GM12878 (cell line): ENCODE results near the gene MAPK1. TPM values are rescaled to one million over a fixed set of nuclear protein-coding genes. Genes with fewer than 3 reads are reported as not detected.

Experiments used
- ATAC-seq: fragments of 200-7000 bp; cut with Tn5 transposase; 3 replicates; pipeline ENCODE4 v1.9.1; 2020; ENCODE audit warnings: mild to moderate bottlenecking, moderate library complexity
- BruUV-seq: library from RNA; stranded (reverse); fragments of 400-500 nt; replicated peaks from 2 replicates; lab custom pipeline; 2021; lab: Mats Ljungman, UMichigan
- CTCF ChIA-PET: fragments of 300-600 bp; sonication (Branson Sonifier 250); formaldehyde crosslinking; extraction: SDS; loops from one replicate; lab custom pipeline; 2021; ENCODE audit warnings: inconsistent platforms; lab: Yijun Ruan, JAX
- POLR2A ChIA-PET: fragments of 350-600 bp; formaldehyde crosslinking; extraction: SDS; loops from one replicate; lab custom pipeline; 2021; ENCODE audit warnings: inconsistent platforms; lab: Charles Lee
- RAD21 ChIA-PET: fragments of 300-600 bp; sonication (Branson Sonifier 250); formaldehyde crosslinking; loops from one replicate; lab custom pipeline; 2023; ENCODE audit warnings: antibody characterized with exemption; ENCODE audit not compliant: unreplicated experiment; lab: Charles Lee
- SMC1A ChIA-PET: fragments of 300-600 bp; sonication (Branson Sonifier 250); formaldehyde crosslinking; loops from one replicate; lab custom pipeline; 2023; ENCODE audit not compliant: unreplicated experiment, uncharacterized antibody; lab: Charles Lee
- DNase-seq: peaks from one replicate; pipeline ENCODE4 v3.0.0-alpha.2; 2011; ENCODE audit warnings: low read depth, low spot score
- FAIRE-seq: peaks from 3 replicates; lab custom pipeline; 2011; peaks lifted over from hg19 to GRCh38; lab: Jason Lieb, UNC
- H2AFZ ChIP-seq: 2 replicates; pipeline ENCODE4 v1.6.0; 2011; ENCODE audit warnings: low read depth, low read length, control low read depth; ENCODE audit not compliant: control insufficient read depth
- H3K27ac ChIP-seq: 2 replicates; pipeline ENCODE4 v1.5.1; 2011; ENCODE audit warnings: control low read depth; ENCODE audit not compliant: control insufficient read depth, insufficient read depth
- H3K27me3 ChIP-seq, 2 experiments: replicated peaks in 1 of 2; 2 replicates each; pipeline versions ENCODE4 v1.6.0 to v1.6.1; 2011; ENCODE audit warnings: low read length in 1 of 2; ENCODE audit not compliant: control insufficient read depth in 2 of 2, insufficient read depth in 2 of 2
- H3K36me3 ChIP-seq, 2 experiments: 2 replicates each; pipeline ENCODE4 v1.5.1; 2011; ENCODE audit warnings: low read length in 1 of 2; ENCODE audit not compliant: control insufficient read depth in 2 of 2, insufficient read depth in 2 of 2
- H3K4me1 ChIP-seq: 2 replicates; pipeline ENCODE4 v1.6.1; 2011; ENCODE audit warnings: mild to moderate bottlenecking, low read length, moderate library complexity, mixed read lengths; ENCODE audit not compliant: control insufficient read depth, insufficient read depth
- H3K4me2 ChIP-seq: 2 replicates; pipeline ENCODE4 v1.6.0; 2011; ENCODE audit warnings: control low read depth; ENCODE audit not compliant: control insufficient read depth, insufficient read depth
- H3K4me3 ChIP-seq: fragments of 200-600 bp; sonication (generic); 2 replicates; pipeline ENCODE4 v1.5.1; 2016
- H3K79me2 ChIP-seq: 2 replicates; pipeline ENCODE4 v1.6.0; 2011; ENCODE audit warnings: low read length; ENCODE audit not compliant: control insufficient read depth, insufficient read depth
- H3K9ac ChIP-seq: 2 replicates; pipeline ENCODE4 v1.8.0; 2011; ENCODE audit warnings: low read length, control low read depth, mixed read lengths; ENCODE audit not compliant: control insufficient read depth, insufficient read depth
- H3K9me3 ChIP-seq: replicated peaks from 3 replicates; pipeline ENCODE4 v1.5.1; 2011; ENCODE audit warnings: mild to moderate bottlenecking, low read length; ENCODE audit not compliant: control insufficient read depth, insufficient read depth
- H4K20me1 ChIP-seq: 2 replicates; pipeline ENCODE4 v1.6.0; 2011; ENCODE audit not compliant: control insufficient read depth, insufficient read depth
- CHD1 ChIP-seq: IDR thresholded peaks from 2 replicates; pipeline ENCODE4 v1.6.1; 2012; ENCODE audit warnings: low read depth, low read length, improper control_type of control experiment
- FOS ChIP-seq: IDR thresholded peaks from 3 replicates; pipeline ENCODE4 v1.6.1; 2011; ENCODE audit warnings: borderline replicate concordance; ENCODE audit not compliant: insufficient read length; ENCODE audit errors: extremely low read depth
- NRF1 ChIP-seq: conservative IDR thresholded peaks from 2 replicates; pipeline ENCODE4 v1.6.1; 2011; ENCODE audit warnings: mild to moderate bottlenecking, low read depth, low read length, improper control_type of control experiment
- RBBP5 ChIP-seq: fragments of 200-600 bp; sonication (generic); conservative IDR thresholded peaks from 2 replicates; pipeline ENCODE4 v1.6.1; 2016
- RUNX3 ChIP-seq: IDR thresholded peaks from 2 replicates; pipeline ENCODE4 v1.6.1; 2012; ENCODE audit warnings: low read length, inconsistent platforms
- SMC3 ChIP-seq: IDR thresholded peaks from 2 replicates; pipeline ENCODE4 v1.6.1; 2011; ENCODE audit warnings: low read length, improper control_type of control experiment, borderline replicate concordance
- YY1 ChIP-seq: IDR thresholded peaks from 2 replicates; pipeline ENCODE4 v1.6.1; 2011; ENCODE audit warnings: low read depth, mild to moderate bottlenecking, low read length
- WGBS: methylation state at CpG from one replicate; pipeline ENCODE4 v1.1.6; 2016; ENCODE audit warnings: low lambda C conversion rate; ENCODE audit not compliant: insufficient replicate concordance, insufficient coverage; ENCODE audit errors: missing lambda C conversion rate; 5-methylcytosine and 5-hydroxymethylcytosine counted together
- in situ Hi-C: fragments of 300-500 bp; cut with MboI; formaldehyde crosslinking; loops from 9 replicates; pipeline ENCODE4 v1.14.3; 2018; ENCODE audit warnings: mixed read lengths
- intact Hi-C: fragments of 100-400 bp; cut with micrococcal nuclease; formaldehyde crosslinking; loops from one replicate; pipeline ENCODE4 v1.14.2; 2022; ENCODE audit not compliant: unreplicated experiment
- polyA plus RNA-seq, 11 experiments: library from polyadenylated mRNA; depleted of rRNA in 4 of 11; unstranded in 6 of 11; stranded (reverse) in 5 of 11; fragments of >200 nt; fragmentation: Nextera tagmentation in 4 of 11; fragmentation: Illumina TruSeq in 1 of 11; extraction: Ambion mirVana in 4 of 11; extraction: Trizol in 1 of 11; gene quantifications; 1 replicate in 1 of 11; 2 replicates in 10 of 11; pipeline versions ENCODE4 v1.2.1 to v1.2.3, GENCODE V29; 2011 to 2016; ENCODE audit warnings: inconsistent platforms in 2 of 11, missing spikeins in 2 of 11, low read depth in 1 of 11
- total RNA-seq, 4 experiments: library from RNA; depleted of rRNA in 3 of 4; stranded (reverse); fragments of >200 nt in 3 of 4; fragmentation: Illumina TruSeq in 1 of 4; extraction: Trizol in 1 of 4; gene quantifications; 2 replicates each; pipeline versions ENCODE4 v1.2.1 to v1.2.3, GENCODE V29; 2013 to 2021
- TF ChIP-seq, protein P1 (sequence below): IDR thresholded peaks from 2 replicates; pipeline ENCODE4 v1.6.1; 2011; ENCODE audit warnings: borderline replicate concordance, low read depth, mild to moderate bottlenecking, moderate library complexity, mixed read lengths, low read length; ENCODE audit not compliant: insufficient read depth; ENCODE audit errors: extremely low read length
- TF ChIP-seq, protein P2 (sequence below): fragments of 450-650 bp; IDR thresholded peaks from 2 replicates; pipeline ENCODE4 v1.6.1; 2018; ENCODE audit warnings: mild to moderate bottlenecking, low read depth, moderate library complexity; ENCODE audit not compliant: partially characterized antibody
- TF ChIP-seq, protein P3 (sequence below): IDR thresholded peaks from 2 replicates; pipeline ENCODE4 v1.6.1; 2012; ENCODE audit warnings: low read depth, low read length, improper control_type of control experiment
- TF ChIP-seq, protein P4 (sequence below): fragments of 450-650 bp; IDR thresholded peaks from 2 replicates; pipeline ENCODE4 v1.6.1; 2017; ENCODE audit warnings: low read depth, mild to moderate bottlenecking, moderate library complexity

The MAPK1 gene
- total and polyA plus RNA-seq, 10 of the 15 experiments (the other 5 are each of a cell fraction or from before 2014, with no cell fraction given), result 7.0 to 123 (median 58.4) TPM

DNA sequence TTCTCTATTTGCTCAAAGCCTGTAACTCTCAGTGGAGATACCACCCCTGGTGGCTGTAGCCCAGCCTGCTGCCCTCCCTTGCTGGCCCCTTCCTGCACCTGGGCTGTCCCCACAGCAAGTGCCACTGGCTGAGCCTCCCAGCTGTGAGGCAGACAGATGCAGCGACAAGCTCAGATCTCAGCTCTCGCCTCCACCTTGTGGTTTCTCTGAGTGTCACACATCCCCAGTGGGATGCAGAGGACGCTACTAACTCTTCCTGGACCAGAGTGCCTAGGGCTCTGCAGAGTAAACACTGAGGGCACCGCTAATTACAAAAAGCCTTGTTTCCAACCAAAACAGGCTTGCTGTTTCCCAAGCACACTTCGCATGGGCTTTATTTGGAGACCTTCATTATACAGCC lies 140.8 kb downstream of the MAPK1 start (continued):
- TF ChIP-seq, protein P1, sequence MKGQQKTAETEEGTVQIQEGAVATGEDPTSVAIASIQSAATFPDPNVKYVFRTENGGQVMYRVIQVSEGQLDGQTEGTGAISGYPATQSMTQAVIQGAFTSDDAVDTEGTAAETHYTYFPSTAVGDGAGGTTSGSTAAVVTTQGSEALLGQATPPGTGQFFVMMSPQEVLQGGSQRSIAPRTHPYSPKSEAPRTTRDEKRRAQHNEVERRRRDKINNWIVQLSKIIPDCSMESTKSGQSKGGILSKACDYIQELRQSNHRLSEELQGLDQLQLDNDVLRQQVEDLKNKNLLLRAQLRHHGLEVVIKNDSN, result no peak
- TF ChIP-seq YY1 (no peak), NRF1 (no peak), SMC3 (peak; percentile 31; the same call in 1 of the 2 replicates), RBBP5 (no peak)
- TF ChIP-seq, protein P2, sequence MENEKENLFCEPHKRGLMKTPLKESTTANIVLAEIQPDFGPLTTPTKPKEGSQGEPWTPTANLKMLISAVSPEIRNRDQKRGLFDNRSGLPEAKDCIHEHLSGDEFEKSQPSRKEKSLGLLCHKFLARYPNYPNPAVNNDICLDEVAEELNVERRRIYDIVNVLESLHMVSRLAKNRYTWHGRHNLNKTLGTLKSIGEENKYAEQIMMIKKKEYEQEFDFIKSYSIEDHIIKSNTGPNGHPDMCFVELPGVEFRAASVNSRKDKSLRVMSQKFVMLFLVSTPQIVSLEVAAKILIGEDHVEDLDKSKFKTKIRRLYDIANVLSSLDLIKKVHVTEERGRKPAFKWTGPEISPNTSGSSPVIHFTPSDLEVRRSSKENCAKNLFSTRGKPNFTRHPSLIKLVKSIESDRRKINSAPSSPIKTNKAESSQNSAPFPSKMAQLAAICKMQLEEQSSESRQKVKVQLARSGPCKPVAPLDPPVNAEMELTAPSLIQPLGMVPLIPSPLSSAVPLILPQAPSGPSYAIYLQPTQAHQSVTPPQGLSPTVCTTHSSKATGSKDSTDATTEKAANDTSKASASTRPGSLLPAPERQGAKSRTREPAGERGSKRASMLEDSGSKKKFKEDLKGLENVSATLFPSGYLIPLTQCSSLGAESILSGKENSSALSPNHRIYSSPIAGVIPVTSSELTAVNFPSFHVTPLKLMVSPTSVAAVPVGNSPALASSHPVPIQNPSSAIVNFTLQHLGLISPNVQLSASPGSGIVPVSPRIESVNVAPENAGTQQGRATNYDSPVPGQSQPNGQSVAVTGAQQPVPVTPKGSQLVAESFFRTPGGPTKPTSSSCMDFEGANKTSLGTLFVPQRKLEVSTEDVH, result no peak
- TF ChIP-seq, all 136 proteins: peak for 5

DNA sequence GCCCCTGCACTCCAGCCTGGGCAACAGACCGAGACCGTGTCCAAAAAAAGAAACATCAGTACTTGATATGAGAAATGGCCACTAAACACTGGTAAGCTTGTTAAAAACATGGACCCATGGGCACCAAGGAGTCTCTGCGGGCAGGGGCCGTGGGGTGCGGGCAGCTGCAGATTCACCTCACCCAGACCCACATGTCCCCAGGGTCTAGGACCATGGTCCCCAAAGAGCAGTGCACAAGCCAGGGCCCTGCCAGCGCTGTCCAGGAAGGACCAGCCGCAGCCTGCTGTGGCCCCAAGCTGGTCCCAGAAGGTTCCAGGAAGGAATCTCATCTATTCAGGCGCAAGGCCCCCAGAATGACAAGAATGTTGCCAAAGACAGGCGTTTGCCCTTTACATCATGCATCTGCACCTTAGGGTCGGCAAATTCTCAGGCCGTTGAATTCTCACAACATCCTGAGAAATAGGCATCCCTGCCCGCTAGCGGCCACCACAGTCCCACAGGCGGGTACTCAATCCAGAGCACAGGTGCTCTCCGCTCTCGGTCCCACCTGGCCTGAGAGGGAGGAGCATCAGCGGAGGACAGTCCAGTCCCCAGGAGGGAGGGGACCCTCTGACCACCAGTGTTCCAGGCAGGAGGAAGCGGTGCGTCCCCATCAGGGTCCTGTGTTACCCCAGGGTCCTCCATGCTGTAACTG lies 141.3 kb downstream of the MAPK1 start:
- H4K20me1 ChIP-seq, result no peaks in the 10 kb centered on the region
- no peak overlapping the region for H2AFZ ChIP-seq
- TF ChIP-seq, protein P3, sequence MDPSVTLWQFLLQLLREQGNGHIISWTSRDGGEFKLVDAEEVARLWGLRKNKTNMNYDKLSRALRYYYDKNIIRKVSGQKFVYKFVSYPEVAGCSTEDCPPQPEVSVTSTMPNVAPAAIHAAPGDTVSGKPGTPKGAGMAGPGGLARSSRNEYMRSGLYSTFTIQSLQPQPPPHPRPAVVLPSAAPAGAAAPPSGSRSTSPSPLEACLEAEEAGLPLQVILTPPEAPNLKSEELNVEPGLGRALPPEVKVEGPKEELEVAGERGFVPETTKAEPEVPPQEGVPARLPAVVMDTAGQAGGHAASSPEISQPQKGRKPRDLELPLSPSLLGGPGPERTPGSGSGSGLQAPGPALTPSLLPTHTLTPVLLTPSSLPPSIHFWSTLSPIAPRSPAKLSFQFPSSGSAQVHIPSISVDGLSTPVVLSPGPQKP, result no peak
- TF ChIP-seq, protein P4, sequence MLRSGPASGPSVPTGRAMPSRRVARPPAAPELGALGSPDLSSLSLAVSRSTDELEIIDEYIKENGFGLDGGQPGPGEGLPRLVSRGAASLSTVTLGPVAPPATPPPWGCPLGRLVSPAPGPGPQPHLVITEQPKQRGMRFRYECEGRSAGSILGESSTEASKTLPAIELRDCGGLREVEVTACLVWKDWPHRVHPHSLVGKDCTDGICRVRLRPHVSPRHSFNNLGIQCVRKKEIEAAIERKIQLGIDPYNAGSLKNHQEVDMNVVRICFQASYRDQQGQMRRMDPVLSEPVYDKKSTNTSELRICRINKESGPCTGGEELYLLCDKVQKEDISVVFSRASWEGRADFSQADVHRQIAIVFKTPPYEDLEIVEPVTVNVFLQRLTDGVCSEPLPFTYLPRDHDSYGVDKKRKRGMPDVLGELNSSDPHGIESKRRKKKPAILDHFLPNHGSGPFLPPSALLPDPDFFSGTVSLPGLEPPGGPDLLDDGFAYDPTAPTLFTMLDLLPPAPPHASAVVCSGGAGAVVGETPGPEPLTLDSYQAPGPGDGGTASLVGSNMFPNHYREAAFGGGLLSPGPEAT, result no peak
- no peak for TF ChIP-seq CHD1
- no peak for TF ChIP-seq RUNX3
- TF ChIP-seq FOS, result no peak
- in situ Hi-C loops (no loop called here), intact Hi-C loops (no loop called here)
- H3K36me3 ChIP-seq, result no peaks in the 10 kb centered on the region
- DNase-seq (no peak), FAIRE-seq (no peak), ATAC-seq (no peak)
- no TSS peak for BruUV-seq
- POLR2A ChIA-PET, result no interaction called here
- no peak overlapping the region for H3K4me3 ChIP-seq
- no peaks in the 10 kb centered on the region; the same call in 1 of the 2 replicates for H3K4me1 ChIP-seq
- H3K4me2 ChIP-seq, result no peak overlapping the region
- CTCF ChIA-PET, result interaction anchor here (0.6 to 1.8 kb wide), 8 partner anchors 9 to 226 kb away, joined by 3 to 8 read pairs (median 4); partner anchors contain the start of gene PPM1F
- SMC1A ChIA-PET, result interaction anchor here (1.0 to 1.5 kb wide), 3 partner anchors 9 to 194 kb away, joined by 3 to 4 read pairs (median 4); no protein-coding TSS in a partner anchor
- RAD21 ChIA-PET, result interaction anchor here (1.0 to 1.4 kb wide), 3 partner anchors 13 to 41 kb away, joined by 3 to 4 read pairs (median 4); no protein-coding TSS in a partner anchor
- no peaks in the 10 kb centered on the region for H3K79me2 ChIP-seq
- 69% methylated on average over 19 of the region's 19 CpGs for WGBS
- no peak overlapping the region for H3K27ac ChIP-seq
- H3K9me3 ChIP-seq, result no peaks in the 10 kb centered on the region
- no peak overlapping the region for H3K9ac ChIP-seq
- H3K27me3 ChIP-seq, result no peaks in the 10 kb centered on the region
